BLaER1 (cell line): ENCODE results near the gene FOXO6.
"Not testable (repeated sequence)": the region's sequence is repeated elsewhere in the genome, so short reads cannot be mapped to it uniquely, and the experiment has no call there.

ENCODE experiments used
- H3K27ac ChIP-seq: shearing (Covaris generic); formaldehyde crosslinking; 2 replicates; pipeline ENCODE4 v1.8.1; 2022
- H3K27me3 ChIP-seq: shearing (Covaris generic); formaldehyde crosslinking; 2 replicates; pipeline ENCODE4 v1.8.1; 2022
- H3K36me3 ChIP-seq: shearing (Covaris generic); formaldehyde crosslinking; 2 replicates; pipeline ENCODE4 v1.8.1; 2022
- H3K4me1 ChIP-seq: shearing (Covaris generic); formaldehyde crosslinking; 2 replicates; pipeline ENCODE4 v1.8.1; 2022
- H3K4me2 ChIP-seq: shearing (Covaris generic); formaldehyde crosslinking; 2 replicates; pipeline ENCODE4 v1.8.1; 2022
- H3K4me3 ChIP-seq: shearing (Covaris generic); formaldehyde crosslinking; 2 replicates; pipeline ENCODE4 v1.8.1; 2022
- H3K9ac ChIP-seq: shearing (Covaris generic); formaldehyde crosslinking; 2 replicates; pipeline ENCODE4 v1.8.1; 2022
- H3K9me3 ChIP-seq: shearing (Covaris generic); formaldehyde crosslinking; 2 replicates; pipeline ENCODE4 v1.8.1; 2022
- H4K20me1 ChIP-seq: shearing (Covaris generic); formaldehyde crosslinking; 2 replicates; pipeline ENCODE4 v1.8.1; 2022
- Cebpa-rat ChIP-seq: shearing (Covaris generic); IDR thresholded peaks from 2 replicates; pipeline ENCODE4 v1.8.1; 2022

FOXO6 gene

GRCh38 chr1:41328780-41329640 lies 32.2 kb upstream of the FOXO6 start:
- Histone ChIP-seq H3K9ac (no peak overlapping the region), H3K4me3 (no peak overlapping the region), H3K27me3 (no peaks in the 10 kb centered on the region), H3K9me3 (no peaks in the 10 kb centered on the region), H4K20me1 (no peaks in the 10 kb centered on the region), H3K4me1 (peaks cover 56% of the 10 kb centered on the region), H3K4me2 (no peak overlapping the region), H3K27ac (no peak overlapping the region), H3K36me3 (no peaks in the 10 kb centered on the region)
- TF ChIP-seq Cebpa-rat, result no peak

GRCh38 chr1:41329662-41330587 lies 31.3 kb upstream of the FOXO6 start:
- H3K4me2 ChIP-seq, result no peak overlapping the region
- peaks cover 56% of the 10 kb centered on the region for H3K4me1 ChIP-seq
- H3K9me3 ChIP-seq, result no peaks in the 10 kb centered on the region
- H4K20me1 ChIP-seq, result no peaks in the 10 kb centered on the region
- H3K4me3 ChIP-seq, result no peak overlapping the region
- no peak for TF ChIP-seq Cebpa-rat
- peak overlapping the region; percentile 6; the same call in 1 of the 2 replicates for H3K27ac ChIP-seq
- H3K27me3 ChIP-seq, result no peaks in the 10 kb centered on the region
- no peaks in the 10 kb centered on the region for H3K36me3 ChIP-seq
- H3K9ac ChIP-seq, result no peak overlapping the region

- Histone ChIP-seq H4K20me1 (no peaks in the 10 kb centered on the region), H3K36me3 (no peaks in the 10 kb centered on the region), H3K4me2 (peak overlapping the region; percentile 84), H3K9ac (no peak overlapping the region), H3K27me3 (no peaks in the 10 kb centered on the region), H3K27ac (peak overlapping the region; percentile 6; the same call in 1 of the 2 replicates), H3K4me3 (no peak overlapping the region), H3K9me3 (no peaks in the 10 kb centered on the region), H3K4me1 (peaks cover 56% of the 10 kb centered on the region)
- no peak for TF ChIP-seq Cebpa-rat
Observed at GRCh38 chr1:41330588-41331545, 30.4 kb upstream of the FOXO6 start.

GRCh38 chr1:41331546-41331917 lies 29.7 kb upstream of the FOXO6 start:
- TF ChIP-seq Cebpa-rat, result no peak
- Histone ChIP-seq H3K36me3 (no peaks in the 10 kb centered on the region), H3K9ac (no peak overlapping the region), H3K27me3 (no peaks in the 10 kb centered on the region), H3K4me2 (peak overlapping the region; percentile 84), H3K4me3 (no peak overlapping the region), H3K4me1 (peaks cover 56% of the 10 kb centered on the region), H3K9me3 (no peaks in the 10 kb centered on the region), H3K27ac (no peak overlapping the region), H4K20me1 (no peaks in the 10 kb centered on the region)

GRCh38 chr1:41332161-41332560 lies 29.1 kb upstream of the FOXO6 start:
- not testable (repeated sequence) for H4K20me1 ChIP-seq, H3K9me3 ChIP-seq, H3K9ac ChIP-seq, H3K27me3 ChIP-seq, H3K36me3 ChIP-seq, H3K4me3 ChIP-seq, H3K27ac ChIP-seq
- H3K4me2 ChIP-seq, result peak overlapping the region; percentile 84
- H3K4me1 ChIP-seq, result peaks cover 56% of the 10 kb centered on the region

- no peak overlapping the region for H3K27ac ChIP-seq
- no peak overlapping the region for H3K9ac ChIP-seq
- no peak for TF ChIP-seq Cebpa-rat
- H3K9me3 ChIP-seq, result no peaks in the 10 kb centered on the region
- H3K36me3 ChIP-seq, result no peaks in the 10 kb centered on the region
- H3K27me3 ChIP-seq, result no peaks in the 10 kb centered on the region
- peaks cover 48% of the 10 kb centered on the region for H3K4me1 ChIP-seq
- H3K4me2 ChIP-seq, result peak overlapping the region; percentile 12; the same call in 1 of the 2 replicates
- no peak overlapping the region for H3K4me3 ChIP-seq
- H4K20me1 ChIP-seq, result no peaks in the 10 kb centered on the region
Observed at GRCh38 chr1:41333146-41333784, 28.0 kb upstream of the FOXO6 start.

GRCh38 chr1:41338820-41339219 lies 22.4 kb upstream of the FOXO6 start:
- Histone ChIP-seq H3K27me3 (no peaks in the 10 kb centered on the region), H3K9ac (no peak overlapping the region), H3K4me3 (no peak overlapping the region), H3K4me1 (peaks cover 27% of the 10 kb centered on the region), H3K36me3 (no peaks in the 10 kb centered on the region), H3K27ac (no peak overlapping the region), H3K9me3 (peaks cover 5% of the 10 kb centered on the region; the same call in 1 of the 2 replicates), H3K4me2 (no peak overlapping the region), H4K20me1 (no peaks in the 10 kb centered on the region)
- TF ChIP-seq Cebpa-rat, result no peak

- Histone ChIP-seq H3K36me3 (no peaks in the 10 kb centered on the region), H3K4me3 (no peak overlapping the region)
Observed at GRCh38 chr1:41340655-41341364, 20.4 kb upstream of the FOXO6 start.

More at GRCh38 chr1:41340655-41341364, 20.4 kb upstream of the FOXO6 start:
- H3K9me3 ChIP-seq, result peaks cover 5% of the 10 kb centered on the region; the same call in 1 of the 2 replicates
- no peak overlapping the region for H3K27ac ChIP-seq
- H4K20me1 ChIP-seq, result no peaks in the 10 kb centered on the region
- no peak overlapping the region for H3K9ac ChIP-seq
- H3K4me1 ChIP-seq, result peaks cover 47% of the 10 kb centered on the region
- no peaks in the 10 kb centered on the region for H3K27me3 ChIP-seq
- TF ChIP-seq Cebpa-rat, result no peak
- H3K4me2 ChIP-seq, result peak overlapping the region; percentile 60; the same call in 1 of the 2 replicates
